Effector memory CD4-positive, alpha-beta T cell (primary cell): ENCODE results near the gene OR4E2.
"Not testable (repeated sequence)": the region's sequence is repeated elsewhere in the genome, so short reads cannot be mapped to it uniquely, and the experiment has no call there.

Source experiments
- DNase-seq, 3 donors: peaks; one replicate each; pipeline ENCODE4 v3.0.0-alpha.2; 2020
- H3K27ac ChIP-seq: 2 replicates; pipeline ENCODE4 v1.7.0; 2013; ENCODE audit warnings: mild to moderate bottlenecking, low read length, moderate library complexity; ENCODE audit not compliant: insufficient read depth, poor library complexity, severe bottlenecking
- H3K27me3 ChIP-seq: replicated peaks from 2 replicates; pipeline ENCODE4 v1.7.0; 2013; ENCODE audit warnings: mild to moderate bottlenecking, low read length; ENCODE audit not compliant: insufficient read depth, control insufficient read depth, poor library complexity, severe bottlenecking
- H3K36me3 ChIP-seq: 2 replicates; pipeline ENCODE4 v1.7.0; 2013; ENCODE audit warnings: mild to moderate bottlenecking, low read length, moderate library complexity; ENCODE audit not compliant: control insufficient read depth, insufficient read depth
- H3K4me1 ChIP-seq: 2 replicates; pipeline ENCODE4 v1.7.0; 2013; ENCODE audit warnings: low read length, mild to moderate bottlenecking; ENCODE audit not compliant: control insufficient read depth, insufficient read depth, poor library complexity, severe bottlenecking
- H3K4me3 ChIP-seq: 2 replicates; pipeline ENCODE4 v1.7.0; 2013; ENCODE audit warnings: low read length, low read depth, mild to moderate bottlenecking; ENCODE audit not compliant: insufficient read depth, poor library complexity, severe bottlenecking
- H3K9me3 ChIP-seq: 2 replicates; pipeline ENCODE4 v1.7.0; 2013; ENCODE audit warnings: mild to moderate bottlenecking, low read length, moderate library complexity; ENCODE audit not compliant: control insufficient read depth
- total RNA-seq, 3 donors: gene quantifications; one replicate each; lab custom pipeline; 2026; lab: John Stamatoyannopoulos, UW

OR4E2 gene, protein sequence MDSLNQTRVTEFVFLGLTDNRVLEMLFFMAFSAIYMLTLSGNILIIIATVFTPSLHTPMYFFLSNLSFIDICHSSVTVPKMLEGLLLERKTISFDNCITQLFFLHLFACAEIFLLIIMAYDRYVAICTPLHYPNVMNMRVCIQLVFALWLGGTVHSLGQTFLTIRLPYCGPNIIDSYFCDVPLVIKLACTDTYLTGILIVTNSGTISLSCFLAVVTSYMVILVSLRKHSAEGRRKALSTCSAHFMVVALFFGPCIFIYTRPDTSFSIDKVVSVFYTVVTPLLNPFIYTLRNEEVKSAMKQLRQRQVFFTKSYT
- 0 reads per million in 3 donors for total RNA-seq

GRCh38 chr14:21653331-21653885 is at the start of gene OR4E2:
Gene OR4E2, plus strand, starts transcription at chr14:21653835. Its CDS starts 11,248 bp downstream, at chr14:21665083.
- Histone ChIP-seq H3K27ac (no peak within 1 kb of the TSS), H3K27me3 (no peaks in the 10 kb centered on the region), H3K9me3 (no peaks in the 10 kb centered on the region), H3K4me1 (no peaks in the 10 kb centered on the region), H3K4me3 (no peak within 1 kb of the TSS), H3K36me3 (no peaks in the 10 kb centered on the region)
- no peak for DNase-seq

DNA sequence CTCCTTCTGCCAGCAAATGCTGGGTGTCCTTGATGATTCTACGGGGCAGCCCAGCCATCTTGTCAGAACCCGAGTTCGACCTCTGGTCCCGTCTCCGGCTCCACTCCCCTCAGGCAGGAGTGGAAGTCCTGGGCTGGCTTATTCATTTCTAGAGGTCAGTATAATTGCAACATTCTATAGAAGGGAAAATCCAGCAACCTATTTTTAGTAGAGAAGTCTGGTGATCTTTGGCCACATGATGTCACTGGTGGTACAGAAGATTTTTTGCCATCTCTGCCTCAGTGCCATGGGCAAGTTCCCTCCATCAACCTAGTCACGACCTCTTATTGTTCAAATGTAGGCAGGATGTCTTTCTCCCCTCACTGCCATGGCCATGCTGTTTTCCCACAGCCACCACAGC is 41.3 kb upstream of the OR4E2 start:
- H3K9me3 ChIP-seq = no peaks in the 10 kb centered on the region
- no peaks in the 10 kb centered on the region for H3K27me3 ChIP-seq
- H3K4me1 ChIP-seq = no peaks in the 10 kb centered on the region
- no peak for DNase-seq
- no peak overlapping the region for H3K27ac ChIP-seq
- no peaks in the 10 kb centered on the region for H3K36me3 ChIP-seq
- no peak overlapping the region for H3K4me3 ChIP-seq

- DNase-seq = no peak
- Histone ChIP-seq H3K4me3 (no peak overlapping the region), H3K27me3 (no peaks in the 10 kb centered on the region), H3K9me3 (no peaks in the 10 kb centered on the region), H3K27ac (no peak overlapping the region), H3K4me1 (no peaks in the 10 kb centered on the region), H3K36me3 (no peaks in the 10 kb centered on the region)
These were observed 39.4 kb upstream of the OR4E2 start for GRCh38 chr14:21614240-21614639.

DNA sequence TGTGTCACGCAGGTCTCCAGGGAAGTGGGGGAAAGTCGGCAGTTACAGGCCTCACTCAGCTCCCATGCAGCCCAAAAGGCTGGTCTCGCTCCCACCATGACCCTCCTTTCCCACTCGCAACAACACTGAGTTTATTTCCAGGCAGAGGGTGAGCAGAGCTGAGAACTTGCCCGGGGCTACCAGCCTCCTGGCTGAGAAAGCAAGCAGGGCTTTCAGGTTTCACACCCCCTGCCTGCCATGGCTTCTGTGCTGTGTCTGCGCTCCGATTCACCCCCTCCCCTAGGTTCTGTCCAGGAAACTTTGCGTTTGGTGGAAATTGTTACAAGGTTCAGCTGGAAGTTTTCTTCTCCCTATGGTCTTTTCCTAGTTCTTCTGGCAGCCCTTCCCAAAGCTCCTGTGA is 36.0 kb upstream of the OR4E2 start:
- no peaks in the 10 kb centered on the region for H3K9me3 ChIP-seq
- H3K36me3 ChIP-seq = no peaks in the 10 kb centered on the region
- H3K27ac ChIP-seq = no peak overlapping the region
- H3K4me1 ChIP-seq = no peaks in the 10 kb centered on the region
- H3K4me3 ChIP-seq = no peak overlapping the region
- DNase-seq = no peak
- H3K27me3 ChIP-seq = peaks cover 2% of the 10 kb centered on the region

DNA sequence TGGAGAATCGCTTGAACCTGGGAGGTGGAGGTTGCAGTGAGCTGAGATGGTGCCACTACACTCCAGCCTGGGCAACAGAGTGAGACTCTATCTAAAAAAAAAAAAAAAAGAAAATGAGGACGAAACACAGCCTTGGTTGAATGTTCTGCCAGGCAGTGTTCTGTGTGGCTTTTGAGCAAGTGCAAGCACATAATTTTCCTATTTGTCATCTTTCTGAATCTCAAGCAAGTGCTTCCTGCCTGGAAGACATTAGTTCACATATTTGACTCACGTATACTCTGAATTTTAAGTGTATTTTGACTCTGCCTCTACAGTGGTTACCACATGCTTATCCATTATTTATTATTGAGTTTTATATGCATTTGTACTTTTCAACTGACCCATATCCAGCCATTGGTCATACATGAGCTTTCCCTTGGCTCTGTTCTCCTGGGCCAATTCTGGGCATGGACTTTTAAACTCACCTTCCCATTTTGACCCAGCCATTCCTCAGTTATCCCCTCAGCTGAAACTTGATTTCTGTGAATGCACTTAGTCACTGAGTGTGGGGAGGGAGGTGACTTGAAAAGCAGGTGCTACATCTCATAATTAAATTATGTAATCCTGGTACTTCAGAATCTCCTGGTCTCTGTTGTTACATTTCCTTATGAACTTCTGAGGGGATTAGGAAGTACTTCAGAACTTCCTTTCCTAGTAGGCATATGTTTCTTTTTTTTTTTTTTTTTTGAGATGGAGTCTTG is 27.0 kb upstream of the OR4E2 start:
- no peak overlapping the region for H3K27ac ChIP-seq
- H3K4me3 ChIP-seq = no peak overlapping the region
- no peak for DNase-seq
- no peaks in the 10 kb centered on the region for H3K4me1 ChIP-seq
- H3K9me3 ChIP-seq = no peaks in the 10 kb centered on the region
- no peaks in the 10 kb centered on the region for H3K36me3 ChIP-seq
- H3K27me3 ChIP-seq = no peaks in the 10 kb centered on the region

- not testable (repeated sequence) for DNase-seq, H3K27ac ChIP-seq, H3K9me3 ChIP-seq, H3K4me3 ChIP-seq, H3K4me1 ChIP-seq, H3K36me3 ChIP-seq, H3K27me3 ChIP-seq
These were observed 23.1 kb upstream of the OR4E2 start for GRCh38 chr14:21630503-21630902.

DNA sequence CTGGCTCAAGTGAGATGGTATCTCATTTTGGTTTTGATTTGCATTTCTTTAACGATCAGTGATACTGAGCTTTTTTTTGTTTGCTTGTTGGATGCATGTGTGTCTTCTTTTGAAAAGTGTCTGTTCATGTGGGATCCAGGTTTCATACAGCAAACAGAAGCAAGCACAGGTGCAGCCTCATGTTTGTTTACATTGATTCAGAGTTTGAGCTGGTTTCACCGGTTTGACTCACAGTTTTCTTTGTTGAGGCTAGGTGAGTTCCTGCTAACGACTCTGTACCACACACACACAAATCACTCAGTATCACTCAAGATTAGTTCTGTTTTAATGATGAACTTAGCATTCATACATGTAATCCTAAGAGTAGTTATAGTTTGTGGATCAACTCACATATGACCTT is 22.6 kb upstream of the OR4E2 start:
- no peaks in the 10 kb centered on the region for H3K36me3 ChIP-seq

DNA sequence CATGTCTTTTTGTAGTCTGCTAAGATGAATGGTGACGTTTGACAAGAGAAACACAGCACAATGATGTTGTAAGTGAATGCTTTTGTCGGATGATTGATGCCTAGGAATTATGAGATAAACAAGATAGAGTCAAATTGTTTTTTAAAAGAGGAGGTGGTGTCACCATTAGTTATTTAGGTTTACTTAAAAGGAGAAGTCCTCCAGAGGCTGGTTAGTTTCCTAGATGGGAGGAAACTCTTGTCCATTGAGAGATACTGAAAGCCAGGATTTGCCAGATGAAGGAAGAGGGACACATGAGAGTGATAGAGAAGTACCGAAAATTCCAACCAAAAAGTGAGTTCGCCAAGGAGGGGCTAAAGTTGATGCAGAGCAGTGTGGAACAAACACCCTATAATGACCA is 18.8 kb upstream of the OR4E2 start, which contains the start of gene OR10G2:
Gene OR10G2, minus strand, starts transcription at position 101 of the 400 bp plus-strand sequence. Its CDS starts 98 bp downstream, at position 3.
- no peaks in the 10 kb centered on the region for H3K9me3 ChIP-seq
- DNase-seq = no peak
- no peaks in the 10 kb centered on the region for H3K4me1 ChIP-seq
- H3K27me3 ChIP-seq = no peaks in the 10 kb centered on the region
- H3K27ac ChIP-seq = no peak within 1 kb of the TSS
- no peak within 1 kb of the TSS for H3K4me3 ChIP-seq
- no peaks in the 10 kb centered on the region for H3K36me3 ChIP-seq

More for the DNA sequence above, 22.6 kb upstream of the OR4E2 start:
- Histone ChIP-seq H3K4me3 (no peak overlapping the region), H3K4me1 (no peaks in the 10 kb centered on the region), H3K27ac (no peak overlapping the region), H3K27me3 (no peaks in the 10 kb centered on the region), H3K9me3 (no peaks in the 10 kb centered on the region)
- DNase-seq = no peak

GRCh38 chr14:21642683-21643082 is 11.0 kb upstream of the OR4E2 start:
- Histone ChIP-seq H3K4me3 (no peak overlapping the region), H3K27me3 (no peaks in the 10 kb centered on the region), H3K4me1 (no peaks in the 10 kb centered on the region), H3K27ac (no peak overlapping the region), H3K9me3 (no peaks in the 10 kb centered on the region), H3K36me3 (no peaks in the 10 kb centered on the region)
- no peak for DNase-seq

GRCh38 chr14:21643407-21643806 is 10.2 kb upstream of the OR4E2 start:
- no peak for DNase-seq
- Histone ChIP-seq H3K27ac (no peak overlapping the region), H3K9me3 (no peaks in the 10 kb centered on the region), H3K36me3 (no peaks in the 10 kb centered on the region), H3K4me3 (no peak overlapping the region), H3K27me3 (no peaks in the 10 kb centered on the region), H3K4me1 (no peaks in the 10 kb centered on the region)
